Tibial nerve (tissue), 4 donors: ENCODE data around the gene USP7. TPM values are rescaled to one million over a fixed set of nuclear protein-coding genes. Genes with fewer than 3 reads are reported as not detected.
A peak's percentile ranks its signal among the peaks of the same experiment; 100 is the strongest.
"Not testable (repeated sequence)": the region's sequence is repeated elsewhere in the genome, so short reads cannot be mapped to it uniquely, and the experiment has no call there.

Experiments
- DNase-seq, 2 donors: peaks; one replicate each; pipeline ENCODE4 v3.0.0-alpha.2; 2019; ENCODE audit warnings: low spot score in 2 of 2
- H3K27ac ChIP-seq, 4 donors: fragments of 200-600 bp; sonication (generic) in 3 of 4; one replicate each; pipeline ENCODE4 v1.5.1; 2017 to 2019; ENCODE audit warnings: mild to moderate bottlenecking in 1 of 4
- H3K27me3 ChIP-seq, 2 donors: fragments of 200-600 bp; sonication (generic) in 1 of 2; one replicate each; pipeline versions ENCODE4 v1.5.1 to v1.6.0; 2017 to 2019
- H3K36me3 ChIP-seq, 3 donors: fragments of 200-600 bp; sonication (generic); one replicate each; pipeline ENCODE4 v1.5.1; 2018 to 2019
- H3K4me1 ChIP-seq, 4 donors: fragments of 200-600 bp; sonication (generic) in 3 of 4; one replicate each; pipeline ENCODE4 v1.5.1; 2017 to 2019
- H3K4me3 ChIP-seq, 4 donors: fragments of 200-600 bp; sonication (generic) in 3 of 4; one replicate each; pipeline ENCODE4 v1.5.1; 2017 to 2019; ENCODE audit warnings: mild to moderate bottlenecking in 1 of 4, moderate library complexity in 1 of 4
- H3K9me3 ChIP-seq, 4 donors: fragments of 200-600 bp; sonication (generic) in 3 of 4; one replicate each; pipeline ENCODE4 v1.5.1; 2017 to 2019
- CTCF ChIP-seq, 5 experiments: fragments of 200-600 bp in 3 of 5; fragments of 450-650 bp in 2 of 5; sonication (generic) in 3 of 5; IDR thresholded peaks; one replicate each; pipeline ENCODE4 v1.5.1; 2016 to 2019; ENCODE audit warnings: antibody characterized with exemption in 5 of 5, mild to moderate bottlenecking in 3 of 5, moderate library complexity in 2 of 5
- EP300 ChIP-seq, 2 donors: sonication (generic); formaldehyde crosslinking; IDR thresholded peaks; one replicate each; pipeline ENCODE4 v1.6.1; 2017; ENCODE audit warnings: antibody characterized with exemption in 2 of 2, mild to moderate bottlenecking in 1 of 2
- POLR2A ChIP-seq, 2 donors: fragments of 450-650 bp; IDR thresholded peaks; one replicate each; pipeline ENCODE4 v1.6.1; 2017; ENCODE audit warnings: antibody characterized with exemption in 2 of 2, mild to moderate bottlenecking in 2 of 2, moderate library complexity in 2 of 2
- WGBS, 2 donors: methylation state at CpG; one replicate each; pipeline ENCODE4 v1.1.5; 2018; 5-methylcytosine and 5-hydroxymethylcytosine counted together
- total RNA-seq, 4 donors: library from RNA; depleted of rRNA; stranded (reverse); fragments of >200 nt; gene quantifications; one replicate each; pipeline ENCODE4 v1.1.0, GENCODE V29; 2016

Gene USP7
- total RNA-seq, 4 donors from 2014 or later = 83.4 to 114 (median 89.6) TPM

GRCh38 chr16:8846401-8846932, 117.2 kb downstream of the USP7 start:
- no peak for TF ChIP-seq EP300 (IDR thresholded peaks at IDR 0.05)
- TF ChIP-seq CTCF (IDR thresholded peaks at IDR 0.05) = no peak
- TF ChIP-seq POLR2A (IDR thresholded peaks at IDR 0.05) = no peak
- no peaks in the 10 kb centered on the region for H3K27me3 ChIP-seq
- 89 to 90% methylated on average over 10 of the region's 10 CpGs for WGBS, 2 donors
- H3K4me3 ChIP-seq = no peak overlapping the region
- no peak for DNase-seq
- H3K27ac ChIP-seq = no peak overlapping the region
- H3K4me1 ChIP-seq = peaks cover 0 to 60% (median 11%) of the 10 kb centered on the region in 4 donors
- no peaks in the 10 kb centered on the region for H3K9me3 ChIP-seq
- peaks cover 0 to 46% (median 0%) of the 10 kb centered on the region in 3 donors for H3K36me3 ChIP-seq

- H3K4me3 ChIP-seq = no peak overlapping the region
- no peaks in the 10 kb centered on the region for H3K27me3 ChIP-seq
- TF ChIP-seq CTCF (IDR thresholded peaks at IDR 0.05) (no peak), POLR2A (IDR thresholded peaks at IDR 0.05) (no peak), EP300 (IDR thresholded peaks at IDR 0.05) (no peak)
- no peak for DNase-seq
- H3K9me3 ChIP-seq = no peaks in the 10 kb centered on the region
- H3K4me1 ChIP-seq = peaks cover 0 to 55% (median 11%) of the 10 kb centered on the region in 4 donors
- peak overlapping the region in 1 of 4 donors; percentile 24 for H3K27ac ChIP-seq
- WGBS, 2 donors = 88 to 89% methylated on average over 7 of the region's 7 CpGs
- peaks cover 0 to 39% (median 0%) of the 10 kb centered on the region in 3 donors for H3K36me3 ChIP-seq
Observed at GRCh38 chr16:8845699-8846298, 117.9 kb downstream of the USP7 start.

GRCh38 chr16:8843296-8843695, 120.4 kb downstream of the USP7 start:
- Histone ChIP-seq H3K4me1 (peaks cover 0 to 40% (median 4%) of the 10 kb centered on the region in 4 donors), H3K4me3 (peak overlapping the region in 1 of 4 donors; percentile 29), H3K27ac (peak overlapping the region in 1 of 4 donors; percentile 64), H3K36me3 (peaks cover 0 to 14% (median 0%) of the 10 kb centered on the region in 3 donors)
- not testable (repeated sequence) for H3K27me3 ChIP-seq, H3K9me3 ChIP-seq, DNase-seq
- WGBS, 2 donors = 68 to 76% methylated on average over 5 to 12 of the region's 12 CpGs

Other genes with a start within 250 kb of the USP7 start
- 1 to 10 TPM; 5.7 to 9.6 (median 7.2) TPM for gene TMEM186, start 166.3 kb downstream of the USP7 start, total RNA-seq
- 10 to 100 TPM; 37.6 to 73.8 (median 52.7) TPM for gene PMM2, start 166.1 kb downstream of the USP7 start, total RNA-seq
- gene CARHSP1, start 94.9 kb downstream of the USP7 start, total RNA-seq = 100 to 1,000 TPM in 3 of 4 donors, 10 to 100 TPM in 1; 90.6 to 169 (median 160) TPM
- gene LITAFD, start 81.6 kb downstream of the USP7 start, total RNA-seq = not detected
- gene HAPSTR1, start 127.7 kb upstream of the USP7 start, total RNA-seq = 10 to 100 TPM; 39.9 to 54.3 (median 50.6) TPM